ENCODE measurements around the gene ZBTB8A. TPM values are rescaled to one million over a fixed set of nuclear protein-coding genes. Genes with fewer than 3 reads are reported as not detected.

Gene ZBTB8A
- total and polyA plus RNA-seq, 10 of the 15 experiments (the other 5 are each of a cell fraction or from before 2014, with no cell fraction given): 0.48 to 4.7 (median 2.4) TPM

- Histone ChIP-seq H2AFZ (ENCODE audit: control insufficient read depth, low read depth, low read length) (no peak overlapping the region), H3K4me1 (ENCODE audit: control insufficient read depth, insufficient read depth, low read length) (no peaks in the 10 kb centered on the region; the same call in 1 of the 2 replicates), H3K79me2 (ENCODE audit: control insufficient read depth, insufficient read depth, low read length) (no peaks in the 10 kb centered on the region), H3K9ac (ENCODE audit: control insufficient read depth, insufficient read depth, low read length) (no peak overlapping the region), H3K27me3 (replicated peaks in 1 of 2; ENCODE audit: control insufficient read depth in 2 of 2, insufficient read depth in 2 of 2, low read length in 1 of 2) (no peaks in the 10 kb centered on the region), H3K36me3 (ENCODE audit: control insufficient read depth in 2 of 2, insufficient read depth in 2 of 2, low read length in 1 of 2) (no peaks in the 10 kb centered on the region), H3K9me3 (replicated peaks; ENCODE audit: control insufficient read depth, insufficient read depth, low read length) (no peaks in the 10 kb centered on the region), H3K27ac (ENCODE audit: control insufficient read depth, insufficient read depth) (no peak overlapping the region), H3K4me2 (ENCODE audit: control insufficient read depth, insufficient read depth) (no peak overlapping the region), H4K20me1 (ENCODE audit: control insufficient read depth, insufficient read depth) (no peaks in the 10 kb centered on the region), H3K4me3 (no peak overlapping the region)
- DNase-seq (ENCODE audit: low read depth, low spot score) (no peak), FAIRE-seq (no peak), ATAC-seq (no peak)
- no peak for TF ChIP-seq SPI1 (IDR thresholded peaks at IDR 0.05; ENCODE audit: borderline replicate concordance, insufficient read depth, low read depth, low read length)
- no peak for TF ChIP-seq ZZZ3 (IDR thresholded peaks at IDR 0.05; ENCODE audit: control insufficient read depth, insufficient read length, low read depth)
- TF ChIP-seq STAT1 (conservative IDR thresholded peaks at IDR 0.05): no peak
- no peak for TF ChIP-seq SMAD5 (IDR thresholded peaks at IDR 0.05; ENCODE audit: low read depth)
- TF ChIP-seq ATF2 (IDR thresholded peaks at IDR 0.05; ENCODE audit: low read length): no peak
- no peak for TF ChIP-seq SIX5 (IDR thresholded peaks at IDR 0.05; ENCODE audit: low read depth, low read length, severe bottlenecking)
- no peak for TF ChIP-seq PAX8 (IDR thresholded peaks at IDR 0.05)
- TF ChIP-seq NFYA (IDR thresholded peaks at IDR 0.05; ENCODE audit: borderline replicate concordance, low read depth, low read length): no peak
- TF ChIP-seq MYB (IDR thresholded peaks at IDR 0.05; ENCODE audit: borderline replicate concordance, low read depth, low read length): no peak
- WGBS (ENCODE audit: insufficient coverage, insufficient replicate concordance, low lambda C conversion rate, missing lambda C conversion rate): 86% methylated on average over 5 of the region's 5 CpGs
- no TSS peak for BruUV-seq (replicated peaks)
- SMC1A ChIA-PET (ENCODE audit: uncharacterized antibody, unreplicated experiment): interaction anchor here (1.1 to 2.0 kb wide), 3 partner anchors 15 to 217 kb away, joined by 3 to 8 read pairs (median 5); no protein-coding TSS in a partner anchor
- POLR2A ChIA-PET: no interaction called here
- in situ Hi-C loops (cut with MboI): no loop called here
- intact Hi-C loops (cut with micrococcal nuclease; ENCODE audit: unreplicated experiment): loop anchor here (5.0 kb wide), 1 partner anchor 94 kb away; no protein-coding TSS in a partner anchor
- RAD21 ChIA-PET (ENCODE audit: unreplicated experiment): no interaction called here
- CTCF ChIA-PET: interaction anchor here (0.9 to 1.4 kb wide), 3 partner anchors 24 to 47 kb away, joined by 3 to 4 read pairs (median 4); no protein-coding TSS in a partner anchor
Measured at GRCh38 chr1:32496127-32496526, 43.1 kb upstream of the ZBTB8A start.
